ENCODE data around the gene RCE1.

Gene RCE1

DNA sequence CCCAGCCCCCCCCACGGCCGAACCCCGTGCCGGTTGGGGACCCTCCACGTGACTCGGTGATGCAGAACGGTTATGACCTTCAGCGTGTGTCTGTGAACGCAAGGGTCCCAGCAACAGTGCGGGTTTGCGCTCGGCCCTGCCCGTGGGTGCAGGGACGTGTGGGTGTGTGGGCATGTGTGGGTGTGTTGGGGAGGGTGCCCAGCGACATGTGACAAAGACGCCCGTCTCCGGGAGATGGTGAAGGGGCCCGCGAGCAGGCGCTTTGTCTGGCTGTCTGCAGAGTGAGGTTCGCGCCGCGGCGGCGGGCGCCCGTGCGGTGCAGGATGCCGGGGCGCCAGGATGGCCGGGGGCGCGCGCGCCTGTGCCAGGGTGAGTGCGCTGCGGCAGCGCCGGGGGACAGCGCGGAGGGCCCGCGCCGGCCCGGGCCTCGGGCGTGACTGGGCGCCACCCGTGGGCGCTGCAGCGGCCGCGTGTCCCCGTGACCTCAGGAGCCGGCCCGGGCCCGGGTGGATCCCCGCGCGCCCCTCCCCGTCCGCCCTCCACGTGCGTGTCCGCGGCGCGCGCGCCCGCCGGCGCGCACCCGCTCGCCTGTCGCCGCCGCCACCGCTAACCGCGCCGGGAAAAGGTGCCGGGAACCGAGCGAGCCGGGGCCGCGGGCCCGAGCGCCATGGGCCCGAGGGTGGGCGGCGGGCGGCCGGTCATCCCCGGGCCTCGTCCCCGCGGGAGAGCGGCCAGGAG is 13.4 kb downstream of the RCE1 start, which contains the start of gene LRFN4:
LRFN4 (plus strand) TSS at position 569 of the 738 bp plus-strand sequence. CDS start 681 bp downstream, outside the sequence.
- no peak for DNase-seq (ENCODE audit: low read depth in 2 of 2, low spot score in 1 of 2)

DNA sequence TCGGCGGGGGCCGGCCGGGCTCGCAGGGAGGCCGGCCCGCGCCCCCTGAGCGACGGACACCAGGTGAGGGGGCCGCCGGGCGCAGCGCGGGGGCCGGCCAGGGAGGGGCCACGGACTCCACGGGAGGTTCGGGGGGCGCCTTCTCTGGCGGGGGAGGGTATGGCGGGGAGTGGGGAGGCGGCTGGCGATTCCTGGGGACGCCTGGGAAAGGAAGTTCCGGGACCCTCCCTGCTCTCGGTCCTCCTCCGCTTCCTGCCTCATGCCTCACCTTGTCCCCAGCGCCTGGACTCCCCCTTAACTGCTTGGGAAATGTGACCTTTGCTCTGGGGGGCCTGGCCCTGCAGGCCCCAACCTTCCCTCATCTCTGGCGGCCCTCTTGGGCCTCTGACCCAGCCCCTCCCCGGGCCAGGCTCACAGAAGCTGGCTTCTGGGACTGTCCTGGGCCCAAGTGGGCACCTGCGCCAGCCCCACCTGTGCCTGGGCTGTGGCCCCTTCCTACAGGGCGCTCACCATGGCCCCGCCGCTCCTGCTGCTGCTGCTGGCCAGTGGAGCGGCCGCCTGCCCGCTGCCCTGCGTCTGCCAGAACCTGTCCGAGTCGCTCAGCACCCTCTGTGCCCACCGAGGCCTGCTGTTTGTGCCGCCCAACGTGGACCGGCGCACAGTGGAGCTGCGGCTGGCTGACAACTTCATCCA is 14.1 kb downstream of the RCE1 start:
- no peak for DNase-seq (ENCODE audit: low read depth in 2 of 2, low spot score in 1 of 2)

DNA sequence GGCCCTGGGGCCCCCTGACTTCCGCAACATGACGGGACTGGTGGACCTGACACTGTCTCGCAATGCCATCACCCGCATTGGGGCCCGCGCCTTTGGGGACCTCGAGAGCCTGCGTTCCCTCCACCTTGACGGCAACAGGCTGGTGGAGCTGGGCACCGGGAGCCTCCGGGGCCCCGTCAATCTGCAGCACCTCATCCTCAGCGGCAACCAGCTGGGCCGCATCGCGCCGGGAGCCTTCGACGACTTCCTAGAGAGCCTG is 14.6 kb downstream of the RCE1 start:
- no peak for DNase-seq (ENCODE audit: low read depth in 2 of 2, low spot score in 1 of 2)

DNA sequence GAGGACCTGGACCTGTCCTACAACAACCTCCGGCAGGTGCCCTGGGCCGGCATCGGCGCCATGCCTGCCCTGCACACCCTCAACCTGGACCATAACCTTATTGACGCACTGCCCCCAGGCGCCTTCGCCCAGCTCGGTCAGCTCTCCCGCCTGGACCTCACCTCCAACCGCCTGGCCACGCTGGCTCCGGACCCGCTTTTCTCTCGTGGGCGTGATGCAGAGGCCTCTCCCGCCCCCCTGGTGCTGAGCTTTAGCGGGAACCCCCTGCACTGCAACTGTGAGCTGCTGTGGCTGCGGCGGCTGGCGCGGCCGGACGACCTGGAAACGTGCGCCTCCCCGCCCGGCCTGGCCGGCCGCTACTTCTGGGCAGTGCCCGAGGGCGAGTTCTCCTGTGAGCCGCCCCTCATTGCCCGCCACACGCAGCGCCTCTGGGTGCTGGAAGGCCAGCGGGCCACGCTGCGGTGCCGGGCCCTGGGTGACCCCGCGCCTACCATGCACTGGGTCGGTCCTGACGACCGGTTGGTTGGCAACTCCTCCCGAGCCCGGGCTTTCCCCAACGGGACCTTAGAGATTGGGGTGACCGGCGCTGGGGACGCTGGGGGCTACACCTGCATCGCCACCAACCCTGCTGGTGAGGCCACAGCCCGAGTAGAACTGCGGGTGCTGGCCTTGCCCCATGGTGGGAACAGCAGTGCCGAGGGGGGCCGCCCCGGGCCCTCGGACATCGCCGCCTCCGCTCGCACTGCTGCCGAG is 15.1 kb downstream of the RCE1 start:
- DNase-seq (ENCODE audit: low read depth in 2 of 2, low spot score in 1 of 2) = no peak

DNA sequence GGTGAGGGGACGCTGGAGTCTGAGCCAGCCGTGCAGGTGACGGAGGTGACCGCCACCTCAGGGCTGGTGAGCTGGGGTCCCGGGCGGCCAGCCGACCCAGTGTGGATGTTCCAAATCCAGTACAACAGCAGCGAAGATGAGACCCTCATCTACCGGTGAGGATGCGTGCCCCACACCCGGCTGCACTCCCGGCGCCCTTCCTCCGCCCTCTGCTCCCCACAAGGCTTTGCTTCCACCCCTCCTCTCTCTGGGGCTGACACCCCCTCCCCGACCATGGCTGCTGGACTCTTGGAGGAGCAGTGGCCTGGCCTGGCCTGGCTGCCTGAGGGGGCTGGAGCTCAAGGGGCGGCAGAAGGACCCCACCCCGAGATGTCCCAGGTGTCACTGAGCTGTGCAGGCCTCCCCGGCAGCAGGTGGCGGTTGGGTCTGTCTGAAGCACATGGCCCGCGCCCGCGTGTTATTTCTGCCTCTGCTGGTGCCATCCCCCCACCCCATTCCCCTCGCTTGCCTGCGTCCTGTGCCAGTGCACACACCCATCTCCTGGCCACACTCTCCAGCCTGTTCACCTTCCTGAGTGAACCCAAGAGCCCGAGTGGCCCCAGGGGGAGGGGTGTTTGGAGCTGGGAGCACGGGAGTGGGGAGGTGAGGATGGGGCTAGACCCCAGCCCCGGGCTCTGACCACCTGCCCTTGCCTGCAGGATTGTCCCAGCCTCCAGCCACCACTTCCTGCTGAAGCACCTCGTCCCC is 15.9 kb downstream of the RCE1 start:
- DNase-seq (ENCODE audit: low read depth in 2 of 2, low spot score in 1 of 2) = no peak

DNA sequence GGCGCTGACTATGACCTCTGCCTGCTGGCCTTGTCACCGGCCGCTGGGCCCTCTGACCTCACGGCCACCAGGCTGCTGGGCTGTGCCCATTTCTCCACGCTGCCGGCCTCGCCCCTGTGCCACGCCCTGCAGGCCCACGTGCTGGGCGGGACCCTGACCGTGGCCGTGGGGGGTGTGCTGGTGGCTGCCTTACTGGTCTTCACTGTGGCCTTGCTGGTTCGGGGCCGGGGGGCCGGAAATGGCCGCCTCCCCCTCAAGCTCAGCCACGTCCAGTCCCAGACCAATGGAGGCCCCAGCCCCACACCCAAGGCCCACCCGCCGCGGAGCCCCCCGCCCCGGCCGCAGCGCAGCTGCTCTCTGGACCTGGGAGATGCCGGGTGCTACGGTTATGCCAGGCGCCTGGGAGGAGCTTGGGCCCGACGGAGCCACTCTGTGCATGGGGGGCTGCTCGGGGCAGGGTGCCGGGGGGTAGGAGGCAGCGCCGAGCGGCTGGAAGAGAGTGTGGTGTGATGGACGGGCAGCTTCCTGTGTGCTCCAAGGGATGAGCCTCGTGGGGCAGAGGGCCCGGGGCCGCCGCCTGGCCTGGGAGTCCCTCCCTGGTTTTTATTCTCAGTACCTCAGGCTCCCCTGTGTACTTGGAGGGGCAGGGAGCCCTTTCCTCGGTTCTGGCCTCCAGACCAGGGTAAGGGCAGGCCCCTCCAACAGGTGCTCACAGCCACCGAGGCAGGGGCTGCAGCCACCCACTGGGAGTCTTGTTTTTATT is 16.6 kb downstream of the RCE1 start:
- no peak for DNase-seq (ENCODE audit: low read depth in 2 of 2, low spot score in 1 of 2)

DNA sequence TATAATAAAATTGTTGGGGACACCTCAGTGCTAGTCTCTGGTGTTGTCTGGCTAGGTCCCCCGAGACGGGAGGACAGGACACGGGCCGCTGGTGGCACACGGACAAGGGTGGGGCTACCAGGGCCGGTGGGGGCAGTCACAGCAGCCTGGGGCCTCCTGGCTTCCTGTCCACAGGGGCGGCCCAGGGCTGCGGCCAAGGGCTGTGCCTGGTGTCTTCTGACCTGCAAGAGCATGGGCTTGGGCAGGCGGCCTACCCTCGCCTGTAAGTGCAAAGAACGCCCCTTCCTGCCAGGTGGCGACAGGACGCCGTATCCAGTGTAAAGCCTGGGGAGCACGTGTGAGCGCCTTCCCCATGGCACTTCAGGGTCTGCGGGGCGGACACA is 17.2 kb downstream of the RCE1 start:
- no peak for DNase-seq (ENCODE audit: low read depth in 2 of 2, low spot score in 1 of 2)

DNA sequence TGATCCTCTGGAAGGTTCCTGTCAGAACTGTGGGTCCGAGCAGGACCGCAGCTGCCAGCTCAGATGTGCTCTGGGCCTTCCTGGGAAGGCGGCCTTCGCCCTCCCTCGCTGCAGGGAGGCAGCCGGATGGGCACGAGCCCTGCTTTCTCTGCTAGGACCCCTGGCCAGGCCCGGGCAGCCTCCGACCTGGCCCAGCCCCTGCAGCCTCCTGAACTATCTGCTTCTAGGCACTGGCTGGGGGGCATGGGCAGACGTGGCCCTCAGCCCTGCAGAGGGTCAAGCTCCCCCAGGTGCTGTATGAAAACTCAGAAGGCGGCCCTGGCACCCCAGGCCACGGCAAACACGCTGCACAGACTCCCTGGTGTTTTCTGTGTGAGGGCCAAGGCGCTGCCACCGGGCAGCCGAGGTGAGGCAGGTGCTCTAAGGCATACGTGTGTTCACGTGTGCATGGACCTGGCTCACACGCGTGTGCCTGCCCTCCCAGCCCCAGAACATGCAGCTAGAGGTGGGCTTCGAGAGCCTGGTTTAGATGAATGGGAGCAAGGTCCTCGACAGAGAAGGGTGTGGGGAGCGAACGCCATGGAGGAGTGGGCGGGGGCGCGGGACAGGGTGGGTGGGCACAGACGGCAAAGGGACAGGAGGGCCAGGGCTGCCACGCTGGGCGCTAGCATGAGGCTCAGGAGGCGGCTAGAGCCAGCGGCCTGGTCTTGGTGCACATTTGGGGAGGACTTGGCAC is 18.0 kb downstream of the RCE1 start:
- no peak for DNase-seq (ENCODE audit: low read depth in 2 of 2, low spot score in 1 of 2)

DNA sequence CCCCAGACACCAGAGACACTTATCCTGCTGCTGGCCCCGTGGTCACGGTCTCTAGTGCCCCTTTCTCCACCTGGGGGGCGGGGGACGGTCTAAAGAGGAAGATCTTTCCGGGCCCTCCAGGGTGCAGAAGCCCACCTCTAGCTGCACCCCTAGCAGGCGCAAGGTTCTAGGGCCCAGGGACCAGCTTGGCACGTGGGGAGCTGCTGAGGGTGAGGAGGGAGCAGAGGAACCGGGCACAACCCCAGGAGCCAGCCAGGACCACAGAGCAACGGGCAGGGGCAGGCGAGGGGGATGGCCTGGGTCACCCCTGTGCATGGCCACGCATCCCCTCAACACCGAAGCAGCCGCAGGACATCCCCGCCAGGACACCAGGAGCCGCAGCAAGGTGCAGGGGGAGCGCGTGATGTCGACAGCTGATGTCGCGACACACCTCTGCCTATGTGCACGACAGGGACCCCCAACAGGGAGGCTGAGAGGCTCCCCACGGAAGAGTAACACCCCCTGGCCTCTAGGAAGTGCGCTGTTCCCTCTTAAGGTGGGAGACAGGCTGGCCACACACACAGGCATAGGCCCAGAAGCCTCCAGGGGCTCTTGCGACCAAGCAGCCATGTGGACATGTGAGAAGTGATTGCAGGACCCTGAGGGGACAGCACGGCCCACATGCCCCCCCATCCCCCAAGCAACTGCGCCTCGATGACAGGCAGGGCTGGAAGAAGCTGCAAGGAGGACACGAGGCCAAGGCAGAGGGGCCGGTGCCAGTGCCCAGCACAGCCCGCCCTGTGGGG is 18.7 kb downstream of the RCE1 start:
- DNase-seq (ENCODE audit: low read depth in 2 of 2, low spot score in 1 of 2) = no peak

DNA sequence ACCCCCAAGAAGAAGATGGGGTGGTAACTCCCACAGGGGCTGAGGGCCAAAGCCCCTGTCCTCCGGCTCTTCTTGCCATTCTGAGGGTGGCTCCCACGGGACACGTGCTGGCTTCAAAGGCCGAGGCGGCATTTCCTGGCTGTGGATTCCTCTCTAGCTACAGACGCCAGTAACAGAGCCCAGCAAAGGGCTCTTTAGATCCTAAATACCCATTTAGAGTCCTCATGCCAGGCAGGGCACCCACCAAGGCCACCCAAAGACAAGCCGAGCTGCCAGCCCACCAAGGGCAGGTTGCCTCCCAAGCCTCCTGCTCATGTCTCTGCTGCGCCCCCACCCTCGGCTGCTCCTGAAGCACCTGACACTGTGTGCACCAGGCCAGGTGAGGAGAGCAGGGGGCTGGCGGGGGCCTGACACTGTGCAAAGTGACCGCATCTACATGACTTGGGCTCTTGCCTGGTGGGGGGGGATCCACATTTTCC is 19.4 kb downstream of the RCE1 start:
- DNase-seq (ENCODE audit: low read depth in 2 of 2, low spot score in 1 of 2) = no peak

DNA sequence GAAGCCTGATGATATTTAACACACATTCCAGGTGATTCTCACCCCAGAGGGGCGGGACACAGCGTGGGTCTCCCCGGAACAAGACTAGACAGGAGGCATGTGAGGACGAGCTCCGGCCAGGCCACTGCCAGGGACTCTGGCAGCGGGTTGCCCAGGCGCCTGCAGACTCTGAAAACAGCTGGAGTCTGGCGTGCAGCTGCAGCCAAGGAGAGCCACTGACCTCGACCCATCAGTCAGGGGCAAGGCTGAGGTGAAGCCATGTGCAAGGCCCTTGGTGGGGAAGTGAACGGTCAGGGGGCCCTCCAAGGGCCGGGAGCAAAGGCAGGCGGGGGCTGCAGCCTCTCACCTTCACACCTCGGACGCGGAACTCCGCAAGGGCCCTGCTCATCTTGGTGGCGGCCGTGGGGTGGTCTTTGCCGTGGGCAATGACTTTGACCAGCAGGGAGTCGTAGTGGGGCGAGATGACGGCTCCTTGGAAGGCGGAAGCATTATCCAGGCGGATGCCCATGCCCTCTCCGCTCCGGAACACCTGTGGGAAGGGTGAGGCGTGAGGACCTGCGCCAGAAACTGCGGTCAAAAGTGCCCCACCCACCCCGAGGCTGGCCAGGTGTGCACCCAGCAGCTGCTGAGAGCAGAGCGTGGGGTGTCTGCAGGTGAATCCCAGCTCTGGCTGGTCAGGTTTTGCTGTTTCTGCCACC is 20.3 kb downstream of the RCE1 start:
- no peak for DNase-seq (ENCODE audit: low read depth in 2 of 2, low spot score in 1 of 2)

DNA sequence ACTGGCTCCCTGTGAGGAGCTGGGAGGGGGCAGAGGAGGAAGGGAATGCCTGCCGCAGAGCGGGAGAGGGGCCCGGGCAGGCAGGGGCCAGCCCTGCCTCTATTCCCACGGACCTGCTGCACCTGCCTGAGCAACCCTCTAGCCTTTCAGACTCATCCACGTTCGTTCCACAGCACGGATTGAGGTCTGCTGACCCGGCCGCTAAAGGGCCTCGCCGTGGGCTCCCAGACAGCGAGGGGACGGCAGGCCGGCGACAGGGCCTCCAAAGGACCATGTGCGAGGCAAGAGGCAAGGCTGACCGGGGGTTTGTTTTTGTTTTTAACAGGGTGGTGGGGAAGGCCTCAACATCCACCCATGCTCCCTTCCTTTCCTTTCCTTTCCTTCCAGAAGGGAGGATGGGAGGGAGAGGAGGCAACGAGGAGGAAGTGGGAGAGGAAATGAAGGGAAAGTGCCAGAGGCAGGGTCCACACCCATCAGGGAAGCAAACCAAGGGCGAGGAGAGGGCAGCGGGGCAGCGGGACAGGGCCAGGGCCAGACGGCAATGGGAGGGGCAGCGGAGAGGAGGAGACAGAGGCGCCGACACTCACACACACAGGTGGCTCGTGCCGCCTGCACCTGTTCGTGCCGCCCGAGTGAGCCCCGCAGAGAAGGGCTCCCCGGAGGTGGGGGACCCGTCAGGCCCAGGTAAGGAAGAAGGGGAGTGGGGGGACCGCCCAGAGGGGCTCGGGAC is 21.1 kb downstream of the RCE1 start:
- no peak for DNase-seq (ENCODE audit: low read depth in 2 of 2, low spot score in 1 of 2)

DNA sequence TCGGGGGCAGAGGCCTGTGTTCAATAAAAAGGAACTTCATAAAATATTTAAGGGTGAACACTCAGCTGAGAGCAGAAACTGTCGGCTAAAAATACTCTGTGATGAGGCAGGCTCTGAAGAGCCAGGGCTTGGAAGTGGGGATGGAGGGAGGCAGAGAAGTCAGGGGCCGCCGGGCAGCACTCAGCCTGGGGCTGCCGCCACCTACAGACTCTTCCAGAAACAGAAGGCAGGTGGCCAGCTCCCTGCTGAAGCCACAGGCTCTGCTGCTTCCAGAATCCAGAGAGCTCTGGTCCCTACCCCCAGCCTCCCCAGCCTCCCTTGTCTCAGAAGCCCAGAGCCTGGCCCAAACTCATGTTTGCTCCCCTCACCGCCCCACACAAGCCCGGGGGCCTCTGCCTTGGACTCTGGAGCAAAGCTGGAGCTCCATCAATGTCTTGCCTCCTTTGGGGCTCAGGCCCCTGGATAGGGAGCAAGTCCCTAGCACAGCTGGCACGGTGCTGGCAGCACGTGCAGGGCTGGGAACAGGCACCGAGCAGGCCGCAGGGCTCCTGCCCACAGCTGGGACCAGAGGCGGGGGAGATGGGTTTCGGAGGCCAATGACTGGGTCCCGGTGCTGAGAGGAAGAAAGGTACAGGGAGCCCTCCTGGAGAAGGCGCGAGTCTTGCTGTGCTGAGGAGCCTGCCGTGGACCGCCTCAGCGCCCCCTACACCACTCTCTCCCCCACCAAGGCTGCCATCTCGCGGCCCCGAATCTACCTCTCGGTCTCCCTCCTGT is 21.9 kb downstream of the RCE1 start:
- DNase-seq (ENCODE audit: low read depth in 2 of 2, low spot score in 1 of 2) = no peak

DNA sequence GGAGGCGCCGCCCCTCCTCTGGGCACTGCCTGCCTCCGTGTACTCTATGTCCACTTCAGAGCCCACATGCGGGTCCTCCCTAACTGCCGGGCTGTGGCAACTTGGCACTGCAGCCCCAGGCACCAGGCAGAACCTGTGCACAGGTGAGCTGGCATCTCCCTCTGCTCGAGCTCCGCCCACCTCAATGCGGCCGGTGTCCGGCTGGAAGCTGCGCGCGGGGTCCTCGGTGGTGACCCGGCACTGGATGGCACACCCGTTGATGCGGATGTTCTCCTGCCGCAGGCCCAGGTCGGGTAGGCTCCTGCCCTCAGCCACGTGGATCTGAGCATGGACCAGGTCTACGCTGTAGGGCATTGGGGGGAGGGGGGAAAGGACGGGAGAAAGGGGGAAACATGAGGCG is 22.8 kb downstream of the RCE1 start:
- DNase-seq (ENCODE audit: low read depth in 2 of 2, low spot score in 1 of 2) = no peak

DNA sequence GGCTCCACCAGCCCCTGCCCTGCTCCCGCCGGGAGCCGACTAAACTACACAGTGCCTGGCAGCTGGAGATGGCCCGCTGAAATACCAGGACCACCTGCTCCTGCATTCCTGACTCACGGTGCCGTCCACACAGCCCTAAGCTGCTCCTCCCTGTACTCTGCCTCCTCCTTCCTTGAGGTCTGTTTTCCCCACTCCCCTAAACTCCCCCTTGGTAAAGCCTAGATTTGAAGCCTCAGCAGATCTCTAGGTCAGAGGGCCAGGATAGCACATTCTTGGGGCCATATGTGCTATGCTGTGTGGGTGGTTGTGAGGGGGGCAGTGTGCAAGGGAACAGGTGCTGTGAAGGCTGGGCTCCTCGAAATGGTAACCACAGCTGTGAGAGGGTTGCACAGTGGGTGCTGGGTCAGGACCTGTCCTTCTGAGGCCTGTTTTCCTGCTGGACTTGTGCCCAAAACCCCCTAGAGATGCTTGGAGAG is 23.3 kb downstream of the RCE1 start:
- no peak for DNase-seq (ENCODE audit: low read depth in 2 of 2, low spot score in 1 of 2)

DNA sequence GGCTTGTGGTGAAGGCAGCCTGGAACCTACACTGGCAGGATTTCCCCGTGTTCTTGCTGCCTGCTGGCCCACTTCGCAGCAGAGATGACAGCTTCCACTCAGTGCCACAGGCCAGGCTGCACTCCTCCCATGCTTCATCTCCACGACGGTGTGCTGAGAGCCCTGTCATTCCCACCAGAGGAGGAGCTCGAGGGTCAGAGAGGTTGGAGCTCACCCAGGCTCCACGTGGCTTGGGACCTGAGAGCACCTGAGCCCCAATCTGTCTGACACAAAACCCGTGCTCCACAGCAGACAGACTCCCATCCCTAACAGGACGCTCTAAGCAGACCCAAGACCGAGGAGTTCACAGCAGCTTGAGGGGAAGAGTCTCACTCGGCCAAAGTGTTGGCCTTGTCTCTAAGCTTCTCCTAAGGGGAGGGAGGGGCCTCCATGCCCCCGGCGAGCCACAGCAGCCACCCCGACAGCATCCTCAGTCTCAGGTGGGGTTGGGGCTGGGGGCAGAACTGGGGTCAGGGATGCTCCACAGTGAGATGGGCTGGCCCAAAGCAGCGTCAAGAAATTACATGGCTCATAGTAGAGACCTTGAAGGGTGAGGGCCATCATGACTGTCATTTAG is 24.3 kb downstream of the RCE1 start:
- no peak for DNase-seq (ENCODE audit: low read depth in 2 of 2, low spot score in 1 of 2)
